ENCODE results near the gene DHFR2. TPM values are rescaled to one million over a fixed set of nuclear protein-coding genes. Genes with fewer than 3 reads are reported as not detected.
"Not testable (repeated sequence)": the region's sequence is repeated elsewhere in the genome, so short reads cannot be mapped to it uniquely, and the experiment has no call there.

DHFR2 gene
- total RNA-seq, 1 donor from 2014 or later = 4.4 TPM

- peaks cover 17% of the 10 kb centered on the region for H3K36me3 Mint-ChIP-seq (ENCODE audit: insufficient read depth)
- H3K4me3 Mint-ChIP-seq (ENCODE audit: low read depth) = no peak overlapping the region
- no peak overlapping the region for H3K27ac Mint-ChIP-seq
- no peaks in the 10 kb centered on the region for H3K9me3 Mint-ChIP-seq (ENCODE audit: low read depth)
- no peak for DNase-seq (ENCODE audit: low spot score, unreplicated experiment)
- H3K4me1 Mint-ChIP-seq (ENCODE audit: low read depth) = no peaks in the 10 kb centered on the region
- H3K27me3 Mint-ChIP-seq = no peaks in the 10 kb centered on the region
- no peak for TF ChIP-seq CTCF (IDR thresholded peaks at IDR 0.05; ENCODE audit: unreplicated experiment)
These were observed 26.4 kb upstream of the DHFR2 start for GRCh38 chr3:94089126-94089525.

- no peak overlapping the region for H3K4me3 Mint-ChIP-seq (ENCODE audit: low read depth)
- H3K4me1 Mint-ChIP-seq (ENCODE audit: low read depth) = peaks cover 5% of the 10 kb centered on the region
- no peak overlapping the region for H3K27ac Mint-ChIP-seq
- no peak for DNase-seq (ENCODE audit: low spot score, unreplicated experiment)
- no peaks in the 10 kb centered on the region for H3K9me3 Mint-ChIP-seq (ENCODE audit: low read depth)
- peaks cover 10% of the 10 kb centered on the region for H3K36me3 Mint-ChIP-seq (ENCODE audit: insufficient read depth)
- no peaks in the 10 kb centered on the region for H3K27me3 Mint-ChIP-seq
- TF ChIP-seq CTCF (IDR thresholded peaks at IDR 0.05; ENCODE audit: unreplicated experiment) = no peak
These were observed 20.5 kb upstream of the DHFR2 start for GRCh38 chr3:94083261-94083660.

GRCh38 chr3:94082391-94082937 is 19.7 kb upstream of the DHFR2 start:
- Mint-ChIP-seq H3K27ac (no peak overlapping the region), H3K4me1 (ENCODE audit: low read depth) (peaks cover 5% of the 10 kb centered on the region), H3K27me3 (no peaks in the 10 kb centered on the region), H3K4me3 (ENCODE audit: low read depth) (no peak overlapping the region), H3K9me3 (ENCODE audit: low read depth) (no peaks in the 10 kb centered on the region), H3K36me3 (ENCODE audit: insufficient read depth) (peaks cover 14% of the 10 kb centered on the region)
- no peak for DNase-seq (ENCODE audit: low spot score, unreplicated experiment)
- TF ChIP-seq CTCF (IDR thresholded peaks at IDR 0.05; ENCODE audit: unreplicated experiment) = no peak

- H3K4me3 Mint-ChIP-seq (ENCODE audit: low read depth) = no peak overlapping the region
- no peak for DNase-seq (ENCODE audit: low spot score, unreplicated experiment)
- TF ChIP-seq CTCF (IDR thresholded peaks at IDR 0.05; ENCODE audit: unreplicated experiment) = no peak
- peaks cover 5% of the 10 kb centered on the region for H3K4me1 Mint-ChIP-seq (ENCODE audit: low read depth)
- no peaks in the 10 kb centered on the region for H3K9me3 Mint-ChIP-seq (ENCODE audit: low read depth)
- H3K36me3 Mint-ChIP-seq (ENCODE audit: insufficient read depth) = peaks cover 14% of the 10 kb centered on the region
- no peaks in the 10 kb centered on the region for H3K27me3 Mint-ChIP-seq
- H3K27ac Mint-ChIP-seq = no peak overlapping the region
These were observed 19.2 kb upstream of the DHFR2 start for GRCh38 chr3:94081884-94082283.

DNA sequence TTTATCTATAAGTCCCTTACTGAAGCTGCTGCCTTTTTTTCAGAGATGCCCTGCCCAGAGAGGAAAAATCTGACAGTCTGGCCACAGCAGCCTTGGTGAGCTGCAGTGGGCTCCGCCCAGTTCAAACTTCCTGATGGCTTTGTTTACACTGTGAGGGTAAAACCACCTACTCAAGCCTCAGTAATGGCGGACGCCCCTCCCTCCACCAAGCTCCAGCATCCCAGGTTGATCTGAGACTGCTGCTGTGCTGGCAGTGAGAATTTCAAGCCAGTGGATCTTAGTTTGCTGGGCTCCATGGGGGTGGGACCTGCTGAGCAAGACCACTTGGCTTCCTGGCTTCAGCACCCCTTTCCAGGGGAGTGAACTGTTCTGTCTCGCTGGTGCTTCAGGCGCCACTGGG is 17.8 kb upstream of the DHFR2 start:
- H3K4me1 Mint-ChIP-seq (ENCODE audit: low read depth); DNase-seq (ENCODE audit: low spot score, unreplicated experiment); H3K27ac Mint-ChIP-seq; H3K4me3 Mint-ChIP-seq (ENCODE audit: low read depth); H3K9me3 Mint-ChIP-seq (ENCODE audit: low read depth); H3K27me3 Mint-ChIP-seq: not testable (repeated sequence)
- H3K36me3 Mint-ChIP-seq (ENCODE audit: insufficient read depth) = peaks cover 21% of the 10 kb centered on the region

DNA sequence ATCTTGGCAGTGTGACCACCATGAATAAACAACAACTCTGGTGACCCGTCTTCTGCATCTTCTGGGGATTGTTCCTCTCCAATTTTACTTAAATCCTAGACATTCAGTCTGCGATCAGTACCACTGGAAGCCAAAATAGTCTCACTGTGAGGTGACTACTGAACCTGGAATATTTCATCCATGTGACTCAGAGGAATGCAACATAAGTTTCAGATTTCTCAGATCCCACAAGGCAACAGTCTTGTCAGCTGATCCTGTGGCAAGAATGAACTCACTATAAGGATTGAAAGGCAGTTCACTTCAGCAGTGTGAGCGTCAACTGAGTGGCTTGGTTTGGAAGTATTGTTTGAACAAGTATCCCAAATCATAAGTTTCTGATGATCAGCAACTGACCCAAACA is 13.3 kb upstream of the DHFR2 start:
- Mint-ChIP-seq H3K36me3 (ENCODE audit: insufficient read depth) (peaks cover 43% of the 10 kb centered on the region), H3K4me1 (ENCODE audit: low read depth) (peaks cover 5% of the 10 kb centered on the region), H3K4me3 (ENCODE audit: low read depth) (no peak overlapping the region), H3K9me3 (ENCODE audit: low read depth) (peaks cover 11% of the 10 kb centered on the region), H3K27me3 (no peaks in the 10 kb centered on the region), H3K27ac (no peak overlapping the region)
- TF ChIP-seq CTCF (IDR thresholded peaks at IDR 0.05; ENCODE audit: unreplicated experiment) = no peak
- DNase-seq (ENCODE audit: low spot score, unreplicated experiment) = no peak
